ENCODE results near the gene PAX7. TPM values are rescaled to one million over a fixed set of nuclear protein-coding genes. Genes with fewer than 3 reads are reported as not detected.

Gene PAX7
- total and polyA plus RNA-seq, 8 donors = not detected

- H3K27ac ChIP-seq = no peak overlapping the region
- H3K36me3 ChIP-seq = no peaks in the 10 kb centered on the region
- WGBS, 5 donors = 6 to 15% (median 7%) methylated on average over 6 of the region's 6 CpGs
- no peaks in the 10 kb centered on the region for H3K9me3 ChIP-seq
- peaks cover 80 to 100% (median 97%) of the 10 kb centered on the region in 3 donors for H3K27me3 ChIP-seq
- no peak overlapping the region for H3K4me3 ChIP-seq
- no peak for DNase-seq
- intact Hi-C loops (cut with DNase I; ENCODE audit: low total_unique reads) = loop anchor here (10.0 kb wide), 1 partner anchor 1264 kb away; the partner anchor contains the start of gene PADI6
- peaks cover 0 to 48% (median 24%) of the 10 kb centered on the region in 4 donors for H3K4me1 ChIP-seq
- no peak for TF ChIP-seq POLR2AphosphoS5 (IDR thresholded peaks at IDR 0.05)
- TF ChIP-seq EP300 (IDR thresholded peaks at IDR 0.05) = no peak
- TF ChIP-seq POLR2A (IDR thresholded peaks at IDR 0.05) = no peak
- no peak for TF ChIP-seq CTCF (IDR thresholded peaks at IDR 0.05)
These were observed 8.3 kb downstream of the PAX7 start for GRCh38 chr1:18638835-18639364.

GRCh38 chr1:18639368-18640055 is 8.9 kb downstream of the PAX7 start:
- 7 to 9% (median 7%) methylated on average over 10 of the region's 10 CpGs for whole genome bisulfite sequencing, 5 donors
- Histone ChIP-seq H3K27ac (no peak overlapping the region), H3K27me3 (peaks cover 81 to 100% (median 97%) of the 10 kb centered on the region in 3 donors), H3K4me3 (no peak overlapping the region), H3K36me3 (no peaks in the 10 kb centered on the region), H3K4me1 (peaks cover 0 to 52% (median 25%) of the 10 kb centered on the region in 4 donors), H3K9me3 (no peaks in the 10 kb centered on the region)
- no peak for DNase-seq
- TF ChIP-seq EP300 (IDR thresholded peaks at IDR 0.05) (no peak), CTCF (IDR thresholded peaks at IDR 0.05) (no peak), POLR2AphosphoS5 (IDR thresholded peaks at IDR 0.05) (no peak), POLR2A (IDR thresholded peaks at IDR 0.05) (no peak)
- intact Hi-C loops (cut with DNase I; ENCODE audit: low total_unique reads) = loop anchor here (10.0 kb wide), 1 partner anchor 1265 kb away; the partner anchor contains the start of gene PADI6

GRCh38 chr1:18640228-18641004 is 9.8 kb downstream of the PAX7 start:
- no peak overlapping the region for H3K27ac ChIP-seq
- no peak overlapping the region for H3K4me3 ChIP-seq
- intact Hi-C loops (cut with DNase I; ENCODE audit: low total_unique reads) = no loop called here
- no peaks in the 10 kb centered on the region for H3K9me3 ChIP-seq
- TF ChIP-seq EP300 (IDR thresholded peaks at IDR 0.05) (no peak), POLR2AphosphoS5 (IDR thresholded peaks at IDR 0.05) (no peak), POLR2A (IDR thresholded peaks at IDR 0.05) (no peak), CTCF (IDR thresholded peaks at IDR 0.05) (no peak)
- DNase-seq = no peak
- peaks cover 0 to 61% (median 27%) of the 10 kb centered on the region in 4 donors for H3K4me1 ChIP-seq
- 3 to 5% (median 4%) methylated on average over 40 to 43 of the region's 43 CpGs for WGBS, 5 donors
- H3K27me3 ChIP-seq = peaks cover 83 to 100% (median 98%) of the 10 kb centered on the region in 3 donors
- no peaks in the 10 kb centered on the region for H3K36me3 ChIP-seq
